ENCODE measurements around the gene NIT1. TPM values are rescaled to one million over a fixed set of nuclear protein-coding genes. Genes with fewer than 3 reads are reported as not detected.

The NIT1 gene
- total RNA-seq, 1 donor from 2014 or later: 47.5 TPM

DNA sequence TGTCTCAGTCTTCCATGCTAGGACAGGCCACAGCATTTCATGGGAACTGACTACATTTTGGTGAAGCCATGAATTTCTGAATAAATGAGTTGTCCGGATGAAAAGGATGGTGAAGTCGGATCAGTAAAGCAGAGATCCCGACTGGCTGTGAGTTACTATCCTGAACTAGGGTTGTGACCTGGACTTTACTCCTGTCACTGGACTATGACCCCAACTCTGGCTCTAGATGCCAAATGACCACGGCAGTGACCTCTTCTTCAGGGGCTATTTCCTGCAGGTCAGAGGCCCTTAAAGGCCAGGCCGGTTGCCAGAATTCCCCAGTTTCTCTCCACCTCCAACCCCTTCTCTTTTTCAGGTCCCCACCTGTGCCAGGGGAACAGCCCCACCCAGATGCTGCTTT is 26.8 kb upstream of the NIT1 start:
- Mint-ChIP-seq H3K27ac (peak overlapping the region; percentile 97), H3K27me3 (no peaks in the 10 kb centered on the region), H3K9me3 (no peaks in the 10 kb centered on the region), H3K4me1 (ENCODE audit: unreplicated experiment) (no peaks in the 10 kb centered on the region), H3K4me3 (peak overlapping the region; percentile 53), H3K36me3 (peaks cover 4% of the 10 kb centered on the region)
- DNase-seq (ENCODE audit: extremely low spot score, unreplicated experiment): no peak
- no peak for TF ChIP-seq CTCF (conservative IDR thresholded peaks at IDR 0.05)

- no peak for DNase-seq (ENCODE audit: extremely low spot score, unreplicated experiment)
- no peaks in the 10 kb centered on the region for H3K9me3 Mint-ChIP-seq
- no peaks in the 10 kb centered on the region for H3K4me1 Mint-ChIP-seq (ENCODE audit: unreplicated experiment)
- peaks cover 4% of the 10 kb centered on the region for H3K36me3 Mint-ChIP-seq
- peak overlapping the region; percentile 74 for H3K4me3 Mint-ChIP-seq
- H3K27me3 Mint-ChIP-seq: no peaks in the 10 kb centered on the region
- peak overlapping the region; percentile 96 for H3K27ac Mint-ChIP-seq
- TF ChIP-seq CTCF (conservative IDR thresholded peaks at IDR 0.05): no peak
Observed at GRCh38 chr1:161091796-161092507, 26.0 kb upstream of the NIT1 start.

DNA sequence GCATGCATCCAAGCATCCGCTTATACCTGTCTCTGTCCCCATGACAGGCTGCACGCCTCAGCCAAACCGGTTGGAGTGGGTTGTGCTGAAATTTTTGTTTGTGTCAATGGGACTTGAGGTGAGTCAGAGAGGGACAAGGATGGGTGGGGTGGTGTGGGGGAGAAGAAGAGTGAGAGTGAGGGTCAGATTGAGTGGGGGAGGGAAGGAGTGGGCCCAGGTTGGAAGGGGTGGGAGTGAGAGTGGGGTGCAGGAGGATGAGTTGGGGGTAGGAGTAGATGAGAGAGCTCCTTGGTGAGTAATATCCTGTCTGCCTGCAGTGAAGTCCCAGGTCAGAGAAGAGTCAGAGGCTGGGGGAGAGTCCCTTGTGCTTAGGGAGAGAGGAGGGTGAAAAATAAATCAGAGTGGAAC is 25.3 kb upstream of the NIT1 start:
- peak overlapping the region; percentile 96 for H3K27ac Mint-ChIP-seq
- H3K4me3 Mint-ChIP-seq: peak overlapping the region; percentile 74
- no peak for TF ChIP-seq CTCF (conservative IDR thresholded peaks at IDR 0.05)
- peaks cover 6% of the 10 kb centered on the region for H3K4me1 Mint-ChIP-seq (ENCODE audit: unreplicated experiment)
- peaks cover 3% of the 10 kb centered on the region for H3K27me3 Mint-ChIP-seq
- peaks cover 4% of the 10 kb centered on the region for H3K36me3 Mint-ChIP-seq
- H3K9me3 Mint-ChIP-seq: no peaks in the 10 kb centered on the region
- DNase-seq (ENCODE audit: extremely low spot score, unreplicated experiment): no peak

- peaks cover 4% of the 10 kb centered on the region for H3K27me3 Mint-ChIP-seq
- no peaks in the 10 kb centered on the region for H3K36me3 Mint-ChIP-seq
- H3K27ac Mint-ChIP-seq: peak overlapping the region; percentile 37
- H3K4me3 Mint-ChIP-seq: no peak overlapping the region
- no peak for TF ChIP-seq CTCF (conservative IDR thresholded peaks at IDR 0.05)
- DNase-seq (ENCODE audit: extremely low spot score, unreplicated experiment): no peak
- H3K9me3 Mint-ChIP-seq: no peaks in the 10 kb centered on the region
- H3K4me1 Mint-ChIP-seq (ENCODE audit: unreplicated experiment): peaks cover 11% of the 10 kb centered on the region
Observed at GRCh38 chr1:161094481-161094880, 23.4 kb upstream of the NIT1 start.

DNA sequence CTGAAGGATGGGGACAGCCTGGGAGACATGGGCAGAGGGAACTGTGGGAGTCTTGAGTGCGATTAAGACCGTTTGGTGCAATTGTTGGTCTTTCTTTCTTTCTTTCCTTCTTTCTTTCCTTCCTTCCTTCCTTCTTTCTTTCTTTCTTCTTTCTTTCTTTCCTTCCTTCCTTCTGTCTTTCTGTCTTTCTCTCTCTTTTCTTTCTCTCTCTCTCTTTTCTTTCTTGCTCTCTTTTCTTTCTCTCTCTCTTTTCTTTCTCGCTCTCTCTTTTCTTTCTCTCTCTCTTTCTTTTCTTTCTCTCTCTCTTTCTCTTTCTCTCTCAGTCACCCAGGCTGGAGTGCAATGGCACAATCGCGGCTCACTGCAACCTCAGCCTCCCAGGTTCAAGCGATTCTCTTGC is 22.7 kb upstream of the NIT1 start:
- Mint-ChIP-seq H3K27me3 (peaks cover 4% of the 10 kb centered on the region), H3K9me3 (no peaks in the 10 kb centered on the region), H3K36me3 (no peaks in the 10 kb centered on the region), H3K27ac (peak overlapping the region; percentile 37), H3K4me1 (ENCODE audit: unreplicated experiment) (peaks cover 11% of the 10 kb centered on the region), H3K4me3 (no peak overlapping the region)
- no peak for DNase-seq (ENCODE audit: extremely low spot score, unreplicated experiment)
- no peak for TF ChIP-seq CTCF (conservative IDR thresholded peaks at IDR 0.05)

Measured in type B pancreatic cell (in vitro differentiated cells).